HG02798 (cell line): ENCODE measurements around the gene ANK3.

Experiments used
- ATAC-seq: cut with Tn5 transposase; IDR thresholded peaks from one replicate; pipeline ENCODE4 v1.9.1; 2021; ENCODE audit warnings: mild to moderate bottlenecking; ENCODE audit not compliant: unreplicated experiment, poor library complexity

ANK3 gene

DNA sequence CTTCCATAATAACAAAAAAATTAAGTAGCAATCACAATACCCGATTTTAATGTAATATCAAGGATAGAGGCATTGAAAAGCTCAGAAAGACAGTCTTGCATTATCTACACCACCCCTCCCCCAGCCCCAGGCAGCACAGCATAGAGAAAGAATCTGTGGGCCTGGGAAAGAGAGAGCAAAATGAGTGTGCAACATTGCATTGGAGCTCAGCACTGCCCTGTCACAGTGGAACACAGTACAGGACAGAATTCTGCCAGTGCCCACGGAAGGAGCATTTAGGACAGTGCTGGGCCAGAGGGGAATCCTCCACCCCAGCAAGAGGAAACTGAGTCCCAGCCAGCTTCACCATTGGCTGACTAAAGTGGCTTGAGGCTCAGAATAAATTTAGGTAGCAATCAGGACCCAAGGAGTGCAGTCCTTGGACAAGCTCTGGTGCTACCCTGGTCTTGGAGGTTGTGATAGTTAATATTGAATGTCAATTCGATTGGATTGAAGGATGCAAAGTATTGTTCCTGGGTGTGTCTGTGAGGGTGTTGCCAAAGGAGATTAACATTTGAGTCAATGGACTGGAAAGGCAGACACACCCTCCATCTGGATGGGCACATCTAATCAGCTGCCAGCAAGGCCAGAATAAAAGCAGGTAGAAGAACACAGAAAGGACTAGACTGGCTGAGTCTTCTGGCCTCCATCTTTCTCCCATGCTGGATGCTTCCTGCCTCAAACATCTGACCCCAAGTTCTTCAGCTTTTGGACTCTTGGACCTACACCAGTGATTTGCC, 234.4 kb downstream of the ANK3 start:
- ATAC-seq = no peak

DNA sequence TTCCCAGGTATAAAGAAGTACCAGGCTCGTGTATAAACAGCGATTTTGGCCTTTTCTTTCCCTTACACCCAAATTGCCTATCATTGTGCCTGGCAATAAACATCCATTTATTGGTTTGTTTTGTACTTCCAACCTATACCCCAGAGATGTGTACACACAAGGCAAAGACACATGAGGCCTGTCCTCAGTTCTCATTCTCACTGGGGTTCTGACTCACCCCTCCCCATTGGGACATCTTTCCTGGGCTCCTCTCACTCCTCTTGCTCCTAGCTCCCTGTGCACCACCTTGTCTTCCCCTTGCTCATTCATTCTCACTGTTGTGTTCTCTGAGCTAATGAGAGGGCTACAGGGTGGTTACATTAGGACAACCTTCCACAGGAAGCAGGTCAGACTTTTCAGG, 240.7 kb downstream of the ANK3 start:
- ATAC-seq = no peak

DNA sequence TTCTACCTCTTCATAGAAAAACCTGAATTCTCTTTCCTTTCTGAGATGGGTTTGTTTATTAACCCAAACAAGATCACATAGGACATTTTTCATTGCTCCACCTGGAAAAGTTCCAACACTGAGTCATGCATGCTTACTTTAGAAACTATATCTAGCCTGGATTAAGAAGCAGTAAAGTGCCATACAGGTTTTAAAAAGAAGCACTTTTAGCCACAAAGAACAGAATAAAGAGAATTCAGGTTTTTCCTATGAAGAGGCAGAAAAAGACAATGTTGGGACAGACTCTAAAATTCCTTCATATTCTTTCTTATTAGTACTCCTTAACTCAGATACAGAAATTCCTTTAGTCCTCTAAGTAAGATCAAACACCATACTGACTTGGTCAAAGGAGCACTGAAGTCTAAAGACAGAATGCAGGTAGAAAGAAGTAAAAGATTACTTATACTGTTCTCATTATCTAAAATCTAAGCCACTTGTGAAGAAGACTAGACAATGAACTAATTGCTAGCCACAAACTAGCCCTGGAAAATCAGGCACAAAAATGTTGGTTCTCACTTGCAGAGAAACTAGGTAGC, 241.3 kb downstream of the ANK3 start:
- ATAC-seq = no peak

DNA sequence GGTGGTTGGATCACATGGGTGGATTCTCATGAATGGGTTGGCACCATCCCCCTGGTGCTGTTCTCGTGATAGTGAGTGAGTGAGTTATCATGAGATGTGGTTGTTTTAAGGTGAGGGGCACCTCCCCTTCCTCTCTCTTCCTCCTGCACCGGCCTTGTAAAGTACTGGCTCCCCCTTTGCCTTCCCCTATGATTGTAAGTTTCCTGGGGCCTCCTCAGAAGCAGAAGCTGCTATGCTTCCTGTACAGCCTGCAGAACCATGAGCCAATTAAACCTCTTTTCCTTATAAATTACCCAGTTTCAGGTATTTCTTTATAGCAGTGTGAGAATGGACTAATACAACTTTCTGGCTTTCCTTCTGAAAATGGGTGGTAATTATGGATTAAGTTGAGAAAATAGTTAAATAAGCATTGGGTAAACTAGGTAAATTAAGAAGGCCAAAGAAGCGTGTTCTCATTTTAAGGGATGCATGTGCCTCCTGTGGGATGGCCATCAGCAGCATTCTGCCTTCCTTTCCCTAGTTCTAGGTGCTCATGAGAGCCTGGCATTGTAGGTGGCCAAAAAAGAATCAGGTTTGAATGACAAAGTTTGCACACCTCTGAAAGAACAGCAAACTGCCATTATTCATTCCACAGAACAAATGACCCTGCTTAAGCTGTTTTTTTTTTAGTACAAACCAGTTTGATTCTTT, 242.0 kb downstream of the ANK3 start:
- no peak for ATAC-seq

DNA sequence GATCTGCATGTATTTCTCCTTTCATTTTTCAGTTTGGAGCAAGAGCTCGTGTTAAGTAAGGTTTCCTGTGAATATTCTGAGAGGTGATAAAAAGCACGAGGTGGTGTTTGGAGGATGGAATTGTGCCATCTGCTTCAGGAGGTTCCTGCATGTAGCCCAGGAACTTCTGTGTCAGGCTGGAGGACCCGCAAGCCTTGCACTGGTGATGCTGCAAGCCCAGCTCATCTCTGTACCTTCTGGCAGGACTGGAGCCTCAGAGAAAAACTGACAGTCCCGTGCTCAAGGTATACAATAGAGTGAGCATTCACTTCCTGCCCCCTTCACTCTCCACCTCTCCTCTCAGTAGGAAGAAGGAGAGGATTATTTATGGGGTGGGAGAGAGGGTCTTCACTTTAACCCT, 242.7 kb downstream of the ANK3 start:
- no peak for ATAC-seq

DNA sequence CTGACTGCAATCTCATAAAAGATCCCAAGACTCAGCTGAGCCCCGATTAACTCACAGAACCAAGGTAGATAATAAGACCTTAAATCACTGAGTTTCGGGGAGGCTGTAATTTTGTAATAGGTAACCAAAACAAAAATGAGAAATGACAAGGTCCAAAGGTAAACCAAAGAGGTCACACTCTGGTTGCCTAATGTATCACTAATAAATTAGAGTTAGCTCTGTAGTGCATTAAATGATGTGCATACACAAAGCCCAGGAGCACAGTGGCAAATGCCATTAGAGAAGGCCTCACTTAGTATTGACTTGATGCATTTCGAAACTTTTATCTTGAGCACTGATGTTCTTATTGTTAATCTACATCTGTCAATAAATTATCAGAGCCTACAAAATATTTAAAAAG, 245.6 kb downstream of the ANK3 start:
- no peak for ATAC-seq

DNA sequence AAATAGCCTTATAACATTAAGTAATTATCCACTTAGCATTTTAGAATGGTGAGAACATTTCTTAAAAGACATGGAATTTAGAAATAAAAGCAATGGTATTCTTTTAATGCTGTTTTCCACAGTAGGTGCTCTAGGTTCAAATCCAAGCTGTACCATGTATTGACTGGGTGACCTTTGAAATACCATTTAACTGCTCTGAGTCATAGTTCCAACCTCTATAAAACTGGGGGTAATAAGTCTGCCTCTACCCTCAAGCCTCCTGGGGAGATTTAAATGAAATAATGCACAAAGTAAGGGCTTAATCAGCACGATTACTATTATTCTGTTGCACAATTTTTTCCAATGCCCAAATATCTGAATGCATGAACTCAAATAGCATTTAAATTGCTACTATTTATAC, 246.9 kb downstream of the ANK3 start:
- ATAC-seq = no peak

DNA sequence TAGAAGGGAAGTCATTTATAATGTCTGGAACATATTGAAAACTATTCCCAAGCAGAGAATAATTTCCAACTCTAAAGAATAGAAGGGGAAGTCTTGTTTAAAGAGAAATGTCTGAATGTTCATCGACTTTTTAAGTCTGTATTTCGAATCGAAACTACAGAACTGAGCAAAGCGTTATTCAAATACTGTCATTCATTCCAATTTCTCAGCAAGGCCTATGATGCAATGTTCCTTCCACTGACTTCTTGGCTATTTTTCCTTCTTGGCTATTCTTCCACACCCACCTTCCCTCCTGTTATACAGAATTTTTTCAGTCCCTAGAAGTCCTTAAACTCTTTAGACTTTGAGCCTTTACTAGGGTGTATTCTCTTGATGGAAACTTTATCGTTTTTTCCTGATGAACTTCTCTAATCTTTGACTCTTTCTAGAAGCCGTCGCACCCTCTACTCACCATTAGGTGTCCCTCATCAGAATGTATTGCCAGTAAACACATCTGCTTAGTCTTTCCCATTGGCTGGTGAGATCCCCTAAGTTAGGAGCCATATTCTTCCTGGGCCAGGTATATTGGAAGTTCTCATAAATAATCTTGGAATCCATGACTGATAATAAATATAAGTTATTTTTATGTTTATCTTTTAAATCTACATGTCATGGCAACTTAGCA, 247.6 kb downstream of the ANK3 start:
- no peak for ATAC-seq

DNA sequence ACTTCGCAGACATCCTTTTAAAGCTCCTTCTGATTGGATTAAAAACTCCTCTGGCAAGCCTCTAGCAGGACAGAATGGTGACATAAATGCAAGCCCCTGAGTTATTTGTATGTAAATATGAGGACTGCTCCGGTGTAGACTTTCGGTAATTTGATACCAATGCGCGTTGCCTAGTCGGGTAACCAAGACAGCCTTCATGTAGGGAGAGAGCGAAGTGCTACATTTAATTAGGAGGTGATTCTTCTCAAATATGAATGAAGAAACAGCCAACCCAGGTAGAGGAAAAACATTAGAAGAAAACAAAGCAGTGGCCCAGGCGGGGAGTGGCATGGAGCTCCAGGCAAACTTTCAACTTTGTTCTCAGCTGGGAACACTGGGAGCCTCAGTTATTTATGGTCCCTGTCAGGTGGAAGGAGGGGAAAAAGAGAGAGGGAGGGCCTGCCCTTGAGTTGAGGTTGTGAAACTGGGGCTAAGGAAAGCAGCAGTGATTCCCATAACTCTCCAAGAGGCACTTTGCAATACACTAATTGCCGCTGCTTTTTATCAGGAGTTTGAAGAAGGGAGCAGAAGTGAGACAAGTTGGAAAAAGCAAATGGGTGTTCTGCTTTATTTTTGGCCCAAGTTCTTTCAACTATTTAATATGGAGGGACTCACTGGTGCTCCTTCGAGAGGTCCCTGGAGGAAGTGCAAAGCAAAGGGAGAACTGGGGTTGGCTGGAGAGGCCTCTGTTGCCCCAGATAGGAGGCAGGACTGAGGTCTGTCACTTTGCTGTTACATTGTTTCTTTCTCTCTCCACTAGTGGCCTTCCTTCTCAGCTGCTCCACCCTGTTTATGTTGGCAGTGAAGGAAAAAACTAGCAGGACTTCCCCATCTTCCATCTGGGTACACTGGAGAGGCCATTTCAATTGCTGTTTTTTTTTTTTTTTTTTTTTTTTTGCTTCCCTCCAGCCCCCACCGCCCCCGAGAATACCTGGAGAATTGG, 248.7 kb downstream of the ANK3 start:
- ATAC-seq = no peak

DNA sequence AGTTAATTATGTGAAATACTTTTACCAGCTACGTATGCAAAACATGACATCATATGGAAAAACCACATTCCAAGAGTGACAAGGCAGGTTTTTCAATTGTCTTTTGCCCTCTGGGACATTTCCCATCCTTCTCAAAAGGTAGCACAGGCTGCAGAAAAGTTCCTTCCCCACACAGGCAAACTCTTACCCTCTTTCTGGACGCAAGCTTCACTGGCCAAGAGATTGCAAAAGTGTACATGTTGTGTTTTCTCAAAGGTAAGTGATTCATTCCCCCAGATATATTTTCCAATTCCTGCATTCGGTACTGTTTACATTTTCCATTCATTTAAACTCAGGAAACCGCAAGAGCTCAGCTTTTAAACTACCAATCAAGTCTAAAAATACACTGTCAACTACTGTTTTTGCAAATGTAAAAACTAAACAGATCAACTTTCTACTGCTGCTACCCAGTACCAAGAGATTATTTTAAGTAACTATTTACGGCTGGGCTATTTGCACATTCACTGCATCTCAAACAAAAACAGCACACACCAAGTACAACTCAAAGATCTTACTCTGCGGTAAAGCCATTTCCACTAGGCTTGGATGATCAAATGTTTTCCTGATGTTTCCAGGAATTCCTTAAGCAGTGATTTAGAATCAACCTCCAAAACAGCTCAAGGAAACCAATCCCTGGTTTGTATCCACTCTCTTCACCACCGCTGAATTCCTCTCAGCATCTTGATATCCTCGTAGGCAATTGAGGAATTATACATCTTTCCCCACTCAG, 249.7 kb downstream of the ANK3 start:
- ATAC-seq = no peak

DNA sequence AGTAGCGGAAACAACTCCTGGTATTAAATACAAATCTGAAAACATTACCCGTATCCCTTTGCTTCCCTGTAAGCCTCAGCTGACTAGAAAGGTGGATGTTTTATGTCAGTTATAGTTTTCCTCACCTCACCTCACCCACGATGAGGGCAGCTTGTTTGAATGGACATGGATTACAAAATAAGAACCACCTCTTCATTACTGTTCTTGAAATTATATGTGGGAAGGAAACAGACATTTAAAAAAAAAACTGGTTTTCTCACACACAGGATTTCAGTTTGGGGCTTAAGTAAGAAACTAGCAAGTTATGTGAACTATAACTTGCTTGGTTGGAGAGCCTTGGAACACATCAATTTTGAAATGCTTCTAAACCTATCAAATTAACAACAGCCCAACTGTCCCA, 250.4 kb downstream of the ANK3 start:
- no peak for ATAC-seq

DNA sequence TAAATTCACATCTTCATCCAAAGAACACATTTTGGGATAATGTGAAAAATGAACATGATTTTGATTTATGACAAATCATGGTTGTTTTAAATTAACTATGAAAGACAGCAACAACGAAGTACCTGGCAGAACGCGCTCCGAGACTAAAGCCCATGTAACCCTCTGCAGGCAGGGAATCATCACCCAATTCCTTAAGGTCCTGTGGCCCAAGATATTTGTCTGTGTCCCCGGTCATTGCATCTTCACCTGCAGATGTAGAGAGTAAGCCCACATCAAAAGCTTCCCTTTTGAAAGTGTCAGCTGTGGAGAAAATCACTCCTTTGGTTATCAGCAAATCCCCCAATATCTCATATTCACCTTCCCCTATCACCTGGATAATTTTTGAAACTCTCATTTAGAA, 250.8 kb downstream of the ANK3 start:
- no peak for ATAC-seq

DNA sequence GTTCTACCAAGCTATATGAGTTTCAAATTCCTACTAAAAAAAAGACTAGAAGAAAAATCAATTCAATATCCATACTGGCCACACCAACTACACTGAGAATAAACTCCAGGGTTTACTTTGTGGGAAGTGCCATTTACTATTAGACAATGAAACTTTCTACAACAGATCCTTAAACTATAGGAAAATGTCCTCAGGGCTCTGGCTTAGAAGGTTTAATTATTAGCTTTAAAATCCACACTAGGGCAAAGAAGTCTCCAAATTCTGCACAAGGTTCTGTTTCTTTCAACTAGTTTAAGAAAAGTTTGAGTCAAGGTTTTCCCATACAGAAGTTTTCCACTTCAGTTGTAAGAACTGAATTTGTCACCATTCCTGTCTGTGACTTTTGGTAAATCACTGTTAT, 251.6 kb downstream of the ANK3 start:
- no peak for ATAC-seq

DNA sequence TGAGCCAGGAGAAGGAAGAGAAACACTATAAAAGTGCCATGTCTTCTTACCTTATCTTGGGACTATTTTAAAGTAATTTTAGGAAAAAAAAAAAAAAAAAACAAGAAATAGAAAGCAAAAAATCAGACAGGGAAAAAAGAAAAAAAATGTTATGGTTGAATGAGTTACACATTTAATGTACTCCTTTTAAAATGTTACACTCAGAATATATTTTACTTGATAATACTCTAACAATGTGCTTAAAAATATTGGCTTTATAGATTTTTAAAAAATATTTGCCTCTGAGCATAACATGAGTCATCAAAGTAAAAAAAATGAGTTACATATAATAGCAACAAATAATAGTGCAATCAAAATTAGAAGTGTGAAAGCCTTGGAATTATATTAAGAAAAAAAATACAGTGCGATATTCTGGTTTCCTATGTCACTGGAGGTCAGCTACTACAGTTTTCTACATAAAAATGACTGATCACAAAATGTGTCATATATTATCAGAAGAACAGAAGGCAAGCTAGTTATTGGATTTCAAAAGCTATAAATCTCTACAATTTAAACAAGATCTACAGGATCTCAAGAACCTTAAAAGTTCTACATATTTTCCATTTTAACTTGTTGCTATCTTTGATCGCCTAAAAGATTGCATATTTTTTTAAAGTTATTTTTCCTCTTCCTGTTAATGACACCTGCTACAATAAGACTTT, 252.2 kb downstream of the ANK3 start:
- ATAC-seq = no peak

DNA sequence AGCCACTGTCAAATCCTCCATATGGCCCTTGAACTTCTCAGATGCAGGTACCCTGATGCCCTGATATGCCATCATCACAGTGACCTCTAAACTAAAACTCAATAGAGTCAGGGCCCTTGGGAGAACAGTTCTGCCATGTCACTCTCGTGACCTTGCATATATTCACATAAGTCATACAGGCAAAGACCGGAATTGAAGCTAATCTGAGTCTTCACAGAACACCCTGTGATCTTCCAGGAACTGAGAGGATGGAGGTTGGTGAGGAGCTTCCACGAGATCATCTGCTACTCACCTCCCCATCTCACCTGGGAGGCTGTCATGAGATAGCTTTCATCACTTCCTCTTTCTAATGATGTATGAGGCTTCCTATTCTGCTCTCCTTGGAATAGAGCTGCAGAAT, 254.7 kb downstream of the ANK3 start:
- peak; percentile 63 for ATAC-seq

DNA sequence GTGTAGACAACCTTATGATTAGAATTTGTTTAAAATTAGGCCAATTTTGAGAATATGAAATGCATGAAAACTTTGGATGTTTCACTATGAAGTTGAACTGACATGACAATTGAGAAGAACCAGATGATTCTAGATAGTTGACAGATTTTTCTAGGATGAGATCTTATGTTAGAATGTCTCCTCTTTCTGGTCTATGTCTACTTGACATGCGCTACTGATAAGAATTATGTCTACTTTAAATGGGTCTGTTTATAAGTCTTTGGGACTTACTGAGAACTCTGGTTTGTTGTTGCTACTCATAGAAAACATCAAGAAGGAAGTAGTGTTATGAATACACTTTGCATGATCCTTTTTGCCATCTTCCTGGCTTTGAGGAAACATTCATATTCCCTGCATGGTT, 255.1 kb downstream of the ANK3 start:
- ATAC-seq = no peak

DNA sequence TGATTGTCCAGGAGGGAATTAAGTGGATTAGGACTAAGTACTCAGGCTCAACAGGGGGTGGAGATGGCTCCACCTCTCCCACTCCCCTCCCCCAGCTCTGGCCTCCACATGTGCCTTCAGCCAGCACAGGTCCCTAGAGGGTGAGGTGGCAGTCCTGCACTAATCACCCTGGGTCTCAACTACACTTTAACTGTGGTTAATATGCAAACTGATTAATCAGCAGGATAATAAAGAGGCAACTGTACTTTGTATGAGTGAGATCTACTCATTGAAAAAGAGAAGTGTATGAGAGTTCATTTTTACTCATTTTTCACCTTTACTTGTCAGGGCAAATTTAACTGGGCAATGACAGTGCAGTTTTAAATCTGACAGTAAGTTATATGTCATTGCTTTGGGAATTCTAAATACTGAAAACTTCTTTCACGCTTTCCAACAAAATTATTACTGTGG, 259.5 kb downstream of the ANK3 start:
- ATAC-seq = peak; percentile 54

DNA sequence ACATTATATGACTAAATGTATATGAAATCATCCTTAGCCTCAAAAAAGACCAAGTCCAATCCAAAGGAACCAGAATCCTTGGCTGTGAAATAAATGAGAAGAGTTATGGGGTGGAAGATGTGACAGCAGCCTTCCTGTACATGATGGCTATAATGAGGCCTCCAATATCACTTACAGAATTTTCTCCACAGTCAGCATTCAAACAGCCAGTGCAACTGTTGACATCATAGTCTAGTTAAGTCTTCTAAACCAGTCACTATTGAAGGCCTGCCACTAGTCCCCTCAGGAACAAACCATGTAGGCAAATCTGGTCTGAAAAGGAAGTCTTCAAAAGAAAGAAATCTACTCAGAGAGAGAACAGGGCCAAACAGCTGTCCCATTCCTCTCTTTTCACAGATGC, 263.8 kb downstream of the ANK3 start:
- no peak for ATAC-seq

DNA sequence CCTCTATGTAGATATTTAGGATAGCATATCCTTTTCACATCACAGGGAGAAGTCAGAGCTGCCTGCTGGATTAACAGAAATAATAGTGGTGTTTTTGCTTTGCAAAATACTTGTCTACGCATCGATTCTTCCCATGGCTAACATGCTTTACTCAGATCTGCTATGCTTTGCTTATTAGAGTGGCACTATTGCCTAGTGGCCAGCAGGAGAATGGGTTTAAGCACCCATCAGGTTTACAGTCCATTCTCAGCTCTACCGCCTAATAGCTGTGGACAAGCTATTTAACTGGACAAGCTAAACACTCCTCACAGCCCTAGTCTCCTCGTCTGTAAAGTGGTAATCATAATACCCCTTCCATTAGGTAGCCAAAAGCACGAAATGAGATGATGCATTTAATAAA, 265.1 kb downstream of the ANK3 start:
- no peak for ATAC-seq
